Endothelial cell (in vitro differentiated cells): ENCODE results near the gene PBLD. TPM values are rescaled to one million over a fixed set of nuclear protein-coding genes. Genes with fewer than 3 reads are reported as not detected.

Source experiments
- DNase-seq: peaks from one replicate; pipeline ENCODE4 v3.0.0; 2021; ENCODE audit warnings: low spot score
- H3K27ac Mint-ChIP-seq: one replicate; pipeline ENCODE4 v1.8.0; 2021; ENCODE audit warnings: mixed read lengths, inconsistent platforms; ENCODE audit not compliant: unreplicated experiment
- H3K27me3 Mint-ChIP-seq: one replicate; pipeline ENCODE4 v1.8.0; 2021; ENCODE audit warnings: mild to moderate bottlenecking, moderate library complexity, mixed read lengths, inconsistent platforms; ENCODE audit not compliant: unreplicated experiment
- H3K36me3 Mint-ChIP-seq: one replicate; pipeline ENCODE4 v1.8.0; 2021; ENCODE audit warnings: mild to moderate bottlenecking, low read depth, mixed read lengths, inconsistent platforms; ENCODE audit not compliant: unreplicated experiment
- H3K4me1 Mint-ChIP-seq: one replicate; pipeline ENCODE4 v1.8.0; 2021; ENCODE audit warnings: mild to moderate bottlenecking, mixed read lengths, inconsistent platforms; ENCODE audit not compliant: unreplicated experiment
- H3K4me3 Mint-ChIP-seq: one replicate; pipeline ENCODE4 v1.8.0; 2021; ENCODE audit warnings: mild to moderate bottlenecking, mixed read lengths, inconsistent platforms; ENCODE audit not compliant: unreplicated experiment
- H3K9me3 Mint-ChIP-seq: one replicate; pipeline ENCODE4 v1.8.0; 2021; ENCODE audit warnings: mixed read lengths, inconsistent platforms; ENCODE audit not compliant: unreplicated experiment
- CTCF ChIP-seq: fragments of 200-600 bp; sonication (generic); IDR thresholded peaks from one replicate; pipeline ENCODE4 v1.5.0; 2021; ENCODE audit warnings: antibody characterized with exemption; ENCODE audit not compliant: unreplicated experiment
- total RNA-seq: library from RNA; stranded (reverse); fragmentation: NEBNext Ultra II Directional; extraction: Animal tissue kit (Norgen Biotek cat#: 25700); gene quantifications from one replicate; pipeline ENCODE4 v1.2.1, GENCODE V29; 2021; ENCODE audit not compliant: unreplicated experiment

Gene PBLD
- total RNA-seq, 1 donor from 2014 or later: 3.2 TPM

DNA sequence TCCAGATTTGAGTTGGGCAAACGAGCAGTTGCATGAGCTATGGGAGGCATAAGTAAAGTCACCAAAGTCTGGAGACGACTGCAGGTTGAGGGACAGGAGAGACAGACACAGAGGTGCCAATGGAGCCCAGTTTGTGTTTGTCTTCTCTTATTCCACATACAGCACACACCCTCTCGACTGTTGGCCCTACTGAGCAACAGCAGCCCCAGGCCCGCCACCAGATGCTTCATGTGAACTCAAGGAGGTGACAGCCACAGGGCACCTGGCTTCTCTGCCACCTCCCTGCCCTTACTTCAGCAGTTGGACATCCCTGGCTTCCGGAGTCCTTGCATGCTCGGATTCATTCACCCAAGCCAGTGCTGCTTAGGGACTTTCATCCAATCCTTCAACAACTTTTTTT lies 94.4 kb downstream of the PBLD start:
- no peak for TF ChIP-seq CTCF
- Mint-ChIP-seq H3K36me3 (no peaks in the 10 kb centered on the region), H3K4me1 (peaks cover 5% of the 10 kb centered on the region), H3K4me3 (no peak overlapping the region), H3K27me3 (no peaks in the 10 kb centered on the region), H3K27ac (no peak overlapping the region), H3K9me3 (no peaks in the 10 kb centered on the region)
- no peak for DNase-seq

- H3K4me3 Mint-ChIP-seq: no peak overlapping the region
Measured at GRCh38 chr10:68237173-68237572, 95.6 kb downstream of the PBLD start.

DNA sequence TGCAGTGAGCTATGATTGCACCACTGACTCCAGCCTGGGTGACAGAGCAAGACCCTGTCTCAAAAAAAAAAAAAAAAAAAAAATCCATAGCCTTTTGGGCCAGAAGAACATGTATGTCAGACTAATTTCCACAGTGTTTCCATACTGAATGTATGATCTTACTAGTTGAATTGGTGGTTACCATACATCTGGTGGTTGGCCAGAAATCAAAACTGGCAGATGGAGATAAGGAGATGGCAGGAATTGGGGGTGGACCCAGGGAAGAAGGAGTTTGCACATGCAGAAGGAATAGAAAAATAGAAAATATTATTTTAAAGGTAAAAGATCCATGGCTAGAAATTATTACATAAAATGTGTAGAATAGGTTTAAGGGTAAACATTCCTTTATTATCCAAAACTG lies 97.1 kb downstream of the PBLD start:
- Mint-ChIP-seq H3K36me3 (no peaks in the 10 kb centered on the region), H3K27ac (no peak overlapping the region), H3K27me3 (no peaks in the 10 kb centered on the region), H3K9me3 (no peaks in the 10 kb centered on the region), H3K4me3 (no peak overlapping the region), H3K4me1 (peaks cover 9% of the 10 kb centered on the region)
- no peak for TF ChIP-seq CTCF
- DNase-seq: no peak

More at GRCh38 chr10:68237173-68237572, 95.6 kb downstream of the PBLD start:
- peaks cover 5% of the 10 kb centered on the region for H3K4me1 Mint-ChIP-seq
- H3K9me3 Mint-ChIP-seq: no peaks in the 10 kb centered on the region
- TF ChIP-seq CTCF: no peak
- no peak for DNase-seq
- no peak overlapping the region for H3K27ac Mint-ChIP-seq
- no peaks in the 10 kb centered on the region for H3K36me3 Mint-ChIP-seq
- H3K27me3 Mint-ChIP-seq: no peaks in the 10 kb centered on the region

GRCh38 chr10:68235111-68235510 lies 97.6 kb downstream of the PBLD start:
- Mint-ChIP-seq H3K36me3 (no peaks in the 10 kb centered on the region), H3K27ac (no peak overlapping the region), H3K27me3 (no peaks in the 10 kb centered on the region), H3K9me3 (no peaks in the 10 kb centered on the region), H3K4me1 (peaks cover 9% of the 10 kb centered on the region), H3K4me3 (no peak overlapping the region)
- no peak for DNase-seq
- TF ChIP-seq CTCF: no peak

DNA sequence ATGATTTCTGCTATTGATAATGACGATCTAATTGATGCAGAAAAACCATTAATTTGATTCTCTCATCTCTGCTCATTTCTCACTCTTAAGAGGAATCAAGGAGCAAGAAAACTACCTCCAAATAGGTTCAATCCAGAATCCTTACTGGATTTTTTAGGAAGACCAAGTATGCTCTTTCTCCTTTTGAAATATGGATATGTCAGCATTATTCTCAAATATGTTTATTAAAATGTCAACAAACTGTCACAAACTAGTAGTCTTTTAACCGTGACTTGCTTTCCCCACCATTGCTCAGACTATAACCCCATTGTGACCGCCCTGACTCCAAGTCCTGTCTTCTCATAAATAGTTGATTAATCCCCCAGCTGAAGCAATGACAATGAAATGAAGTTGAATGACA lies 99.7 kb downstream of the PBLD start:
- H3K27ac Mint-ChIP-seq: no peak overlapping the region
- H3K9me3 Mint-ChIP-seq: no peaks in the 10 kb centered on the region
- TF ChIP-seq CTCF: no peak
- H3K27me3 Mint-ChIP-seq: no peaks in the 10 kb centered on the region
- H3K36me3 Mint-ChIP-seq: no peaks in the 10 kb centered on the region
- H3K4me3 Mint-ChIP-seq: no peak overlapping the region
- peaks cover 4% of the 10 kb centered on the region for H3K4me1 Mint-ChIP-seq
- DNase-seq: no peak

Other genes with a start within 250 kb of the PBLD start
- gene MYPN, start 223.4 kb downstream of the PBLD start, total RNA-seq: not detected
- 0.23 TPM for gene ATOH7, start 100.8 kb downstream of the PBLD start, total RNA-seq
- gene HNRNPH3, start 864 bp downstream of the PBLD start, total RNA-seq: 124 TPM
- gene RUFY2, start 74.3 kb upstream of the PBLD start, total RNA-seq: 24.7 TPM
- 14.5 TPM for gene DNA2, start 139.0 kb upstream of the PBLD start, total RNA-seq
- 19.1 TPM for gene SLC25A16, start 194.6 kb upstream of the PBLD start, total RNA-seq
- 20.3 TPM for gene TET1, start 227.4 kb upstream of the PBLD start, total RNA-seq